ENCODE measurements around the gene ITFG2. TPM values are rescaled to one million over a fixed set of nuclear protein-coding genes. Genes with fewer than 3 reads are reported as not detected.

Gene ITFG2
- total RNA-seq, 4 donors from 2014 or later, result 40.6 to 87.9 (median 64.7) TPM

DNA sequence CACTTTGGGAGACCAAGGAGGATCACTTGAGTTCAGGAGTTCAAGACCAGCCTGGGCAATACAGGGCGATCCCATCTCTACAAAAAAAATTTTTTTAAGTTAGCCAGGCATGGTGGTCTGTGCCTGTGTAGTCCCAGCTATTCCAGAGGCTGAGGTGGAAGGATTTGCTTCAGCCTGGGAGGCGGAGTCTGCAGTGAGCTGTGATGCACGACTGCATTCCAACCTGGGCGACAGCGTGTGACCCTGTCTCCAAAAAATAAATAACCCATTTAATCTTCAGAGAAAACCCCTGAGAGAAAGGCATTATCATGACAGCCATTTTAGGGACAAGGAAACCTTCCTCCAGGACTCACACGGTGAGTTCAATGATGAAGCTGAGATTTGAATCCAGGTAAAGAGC, 21.4 kb upstream of the ITFG2 start:
- DNase-seq, result peak; percentile 22 to 55
- peaks cover 0 to under 1% of the 10 kb centered on the region in 2 donors for H3K4me1 ChIP-seq
- intact Hi-C loops (cut with DNase I), result no loop called here
- H3K36me3 ChIP-seq, result no peaks in the 10 kb centered on the region
- no peaks in the 10 kb centered on the region for H3K27me3 ChIP-seq
- no peaks in the 10 kb centered on the region for H3K9me3 ChIP-seq
- no peak overlapping the region for H3K27ac ChIP-seq
- TF ChIP-seq, protein P1, sequence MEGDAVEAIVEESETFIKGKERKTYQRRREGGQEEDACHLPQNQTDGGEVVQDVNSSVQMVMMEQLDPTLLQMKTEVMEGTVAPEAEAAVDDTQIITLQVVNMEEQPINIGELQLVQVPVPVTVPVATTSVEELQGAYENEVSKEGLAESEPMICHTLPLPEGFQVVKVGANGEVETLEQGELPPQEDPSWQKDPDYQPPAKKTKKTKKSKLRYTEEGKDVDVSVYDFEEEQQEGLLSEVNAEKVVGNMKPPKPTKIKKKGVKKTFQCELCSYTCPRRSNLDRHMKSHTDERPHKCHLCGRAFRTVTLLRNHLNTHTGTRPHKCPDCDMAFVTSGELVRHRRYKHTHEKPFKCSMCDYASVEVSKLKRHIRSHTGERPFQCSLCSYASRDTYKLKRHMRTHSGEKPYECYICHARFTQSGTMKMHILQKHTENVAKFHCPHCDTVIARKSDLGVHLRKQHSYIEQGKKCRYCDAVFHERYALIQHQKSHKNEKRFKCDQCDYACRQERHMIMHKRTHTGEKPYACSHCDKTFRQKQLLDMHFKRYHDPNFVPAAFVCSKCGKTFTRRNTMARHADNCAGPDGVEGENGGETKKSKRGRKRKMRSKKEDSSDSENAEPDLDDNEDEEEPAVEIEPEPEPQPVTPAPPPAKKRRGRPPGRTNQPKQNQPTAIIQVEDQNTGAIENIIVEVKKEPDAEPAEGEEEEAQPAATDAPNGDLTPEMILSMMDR (IDR thresholded peaks at IDR 0.05), result no peak
- no peak for TF ChIP-seq POLR2A (IDR thresholded peaks at IDR 0.05)
- no peak overlapping the region for H3K4me3 ChIP-seq (replicated peaks in 1 of 3)
- WGBS, 2 donors, result 59 to 68% methylated on average over 6 of the region's 6 CpGs

DNA sequence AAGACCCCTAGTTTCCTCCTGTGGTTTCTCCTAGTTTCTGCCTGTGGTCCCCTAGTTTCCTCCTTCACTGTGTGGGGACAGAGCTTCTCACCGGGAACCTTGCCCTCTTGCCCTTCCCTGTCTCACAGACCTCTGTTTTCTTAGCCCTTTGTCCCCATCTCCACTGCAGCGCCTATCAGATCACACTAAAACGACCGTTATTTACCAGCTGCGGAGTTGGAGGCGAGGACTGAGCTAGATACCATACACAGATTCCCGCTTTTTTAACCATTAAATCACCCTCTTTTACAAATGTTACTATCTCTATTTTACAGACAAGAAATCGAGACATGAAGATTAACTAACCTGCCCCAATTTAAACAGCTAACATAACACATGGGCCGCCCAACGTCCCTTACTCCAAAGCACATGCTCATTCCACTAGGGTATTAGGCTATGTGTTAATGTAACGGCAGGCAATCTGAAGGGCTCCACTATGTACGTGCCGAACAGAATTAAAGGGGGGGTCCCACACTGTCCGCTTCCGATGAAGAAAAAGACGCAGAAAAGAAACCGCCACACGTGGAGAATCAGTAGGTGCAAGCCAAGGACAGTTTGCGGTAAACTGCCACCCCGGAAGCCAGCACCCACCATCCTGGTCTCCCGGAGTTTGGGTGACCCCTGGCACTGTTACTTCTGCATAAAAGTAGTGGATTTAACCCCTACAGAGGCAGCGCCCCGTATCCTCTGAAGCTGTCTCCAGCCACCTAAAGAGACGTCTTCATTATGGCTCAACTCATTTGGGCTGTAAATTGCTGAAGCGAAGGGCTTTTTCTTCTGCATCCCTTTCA, 19.6 kb upstream of the ITFG2 start:
- DNase-seq, result peak in 1 of 2 donors; percentile 2
- peaks cover 0 to 2% of the 10 kb centered on the region in 2 donors for H3K36me3 ChIP-seq
- no peak overlapping the region for H3K27ac ChIP-seq
- H3K27me3 ChIP-seq, result no peaks in the 10 kb centered on the region
- peaks cover 17 to 18% of the 10 kb centered on the region in 2 donors for H3K4me1 ChIP-seq
- TF ChIP-seq POLR2A (IDR thresholded peaks at IDR 0.05), result no peak
- TF ChIP-seq, protein P1 (IDR thresholded peaks at IDR 0.05), result no peak
- 86% methylated on average over 25 of the region's 25 CpGs for WGBS, 2 donors
- no peak overlapping the region for H3K4me3 ChIP-seq (replicated peaks in 1 of 3)
- intact Hi-C loops (cut with DNase I), result no loop called here
- H3K9me3 ChIP-seq, result no peaks in the 10 kb centered on the region

GRCh38 chr12:2793561-2793960, 18.9 kb upstream of the ITFG2 start:
- Histone ChIP-seq H3K27me3 (no peaks in the 10 kb centered on the region), H3K4me3 (replicated peaks in 1 of 3) (no peak overlapping the region), H3K9me3 (no peaks in the 10 kb centered on the region), H3K27ac (peak overlapping the region in 1 of 3 donors; percentile 92), H3K36me3 (peaks cover 3 to 9% of the 10 kb centered on the region in 2 donors), H3K4me1 (peaks cover 19% of the 10 kb centered on the region in 2 donors)
- DNase-seq, result no peak
- 94% methylated on average over 21 of the region's 21 CpGs for WGBS, 2 donors
- intact Hi-C loops (cut with DNase I), result no loop called here
- TF ChIP-seq, protein P1 (IDR thresholded peaks at IDR 0.05), result no peak
- no peak for TF ChIP-seq POLR2A (IDR thresholded peaks at IDR 0.05)

- no peaks in the 10 kb centered on the region for H3K27me3 ChIP-seq
- peaks cover 8 to 16% of the 10 kb centered on the region in 2 donors for H3K36me3 ChIP-seq
- intact Hi-C loops (cut with DNase I), result no loop called here
- TF ChIP-seq POLR2A (IDR thresholded peaks at IDR 0.05), result no peak
- TF ChIP-seq, protein P1 (IDR thresholded peaks at IDR 0.05), result peak in 1 of 6 experiments; percentile 4
- peak in 1 of 2 donors; percentile 30 for DNase-seq
- H3K9me3 ChIP-seq, result no peaks in the 10 kb centered on the region
- peaks cover 19% of the 10 kb centered on the region in 2 donors for H3K4me1 ChIP-seq
- H3K27ac ChIP-seq, result peak overlapping the region; percentile 73 to 98 (median 92)
- peak overlapping the region; percentile 4 to 81 (median 74) for H3K4me3 ChIP-seq (replicated peaks in 1 of 3)
- WGBS, 2 donors, result 3 to 6% methylated on average over 32 to 34 of the region's 49 CpGs
These were observed 18.2 kb upstream of the ITFG2 start for GRCh38 chr12:2794191-2794735.

Data from thyroid gland (tissue), 4 donors.